HepG2 (cell line): Measurements from ENCODE around the gene HABP4. TPM values are rescaled to one million over a fixed set of nuclear protein-coding genes. Genes with fewer than 3 reads are reported as not detected.

Experiments used
- ATAC-seq: fragments of 200-7000 bp; cut with Tn5 transposase; 3 replicates; pipeline ENCODE4 v1.9.1; 2020; ENCODE audit warnings: mild to moderate bottlenecking, moderate library complexity
- BruUV-seq: library from RNA; stranded (reverse); fragments of 400-500 nt; replicated peaks from 2 replicates; lab custom pipeline; 2021; lab: Mats Ljungman, UMichigan
- CTCF ChIA-PET: fragments of 300-600 bp; formaldehyde crosslinking; extraction: SDS; loops from one replicate; lab custom pipeline; 2021; ENCODE audit warnings: low total read pairs, inconsistent platforms, low intra/inter-chr PET ratio; lab: Yijun Ruan, JAX
- POLR2A ChIA-PET: fragments of 350-600 bp; sonication (Branson Sonifier 250); formaldehyde crosslinking; loops from one replicate; lab custom pipeline; 2020; ENCODE audit warnings: antibody characterized with exemption, inconsistent platforms; lab: Yijun Ruan, JAX
- DNase-seq: peaks from one replicate; pipeline ENCODE4 v3.0.0-alpha.2; 2015; ENCODE audit warnings: low spot score
- FAIRE-seq: peaks from 3 replicates; lab custom pipeline; 2011; peaks lifted over from hg19 to GRCh38; lab: Jason Lieb, UNC
- H2AFZ ChIP-seq: one replicate; pipeline ENCODE4 v1.6.1; 2011; ENCODE audit warnings: low read length, inconsistent platforms
- H3K27ac ChIP-seq: fragments of 300-600 bp; 3 replicates; pipeline ENCODE4 v1.8.0; 2011; ENCODE audit warnings: mixed run types, mild to moderate bottlenecking, mixed read lengths, low read length, inconsistent platforms; ENCODE audit not compliant: insufficient read depth; ENCODE audit errors: extremely low read length
- H3K27me3 ChIP-seq, 2 experiments: fragments of 200-600 bp in 1 of 2; 2 replicates in 1 of 2; 3 replicates in 1 of 2; pipeline versions ENCODE4 v1.6.0 to v1.8.0; 2011; ENCODE audit warnings: low read length in 2 of 2, mild to moderate bottlenecking in 2 of 2, moderate library complexity in 2 of 2, inconsistent platforms in 1 of 2; ENCODE audit not compliant: insufficient read depth in 2 of 2, control insufficient read depth in 1 of 2
- H3K36me3 ChIP-seq, 2 experiments: fragments of 200-600 bp in 1 of 2; replicated peaks in 1 of 2; 2 replicates in 1 of 2; 3 replicates in 1 of 2; pipeline versions ENCODE4 v1.5.1 to v1.8.0; 2011; ENCODE audit warnings: low read length in 2 of 2, inconsistent platforms in 1 of 2; ENCODE audit not compliant: insufficient read depth in 2 of 2, control insufficient read depth in 1 of 2
- H3K4me1 ChIP-seq: 2 replicates; pipeline ENCODE4 v1.5.1; 2012; ENCODE audit warnings: low read length, inconsistent platforms; ENCODE audit not compliant: insufficient read depth
- H3K4me2 ChIP-seq: 2 replicates; pipeline ENCODE4 v1.6.0; 2011; ENCODE audit warnings: low read depth, low read length, inconsistent platforms
- H3K4me3 ChIP-seq, 3 experiments: fragments of 200-600 bp in 1 of 3; sonication (generic), shearing (Covaris generic) in 1 of 3; replicated peaks in 1 of 3; 2 replicates each; pipeline ENCODE4 v1.5.1; 2011 to 2016; ENCODE audit warnings: low read length in 3 of 3, inconsistent platforms in 2 of 3, low read depth in 2 of 3, mild to moderate bottlenecking in 2 of 3, control low read depth in 1 of 3, mixed read lengths in 1 of 3; ENCODE audit not compliant: insufficient read depth in 1 of 3
- H3K79me2 ChIP-seq: one replicate; pipeline ENCODE4 v1.6.1; 2011; ENCODE audit warnings: low read length, inconsistent platforms; ENCODE audit not compliant: insufficient read depth
- H3K9ac ChIP-seq: 2 replicates; pipeline ENCODE4 v1.6.0; 2011; ENCODE audit warnings: mild to moderate bottlenecking, low read depth, low read length, inconsistent platforms; ENCODE audit not compliant: insufficient read depth
- H3K9me3 ChIP-seq: 2 replicates; pipeline ENCODE4 v1.5.1; 2012; ENCODE audit warnings: mild to moderate bottlenecking, low read length
- H4K20me1 ChIP-seq: 2 replicates; pipeline ENCODE4 v1.6.0; 2011; ENCODE audit warnings: inconsistent platforms, mild to moderate bottlenecking, low read length, moderate library complexity; ENCODE audit not compliant: insufficient read depth
- ATRX ChIP-seq: sonication (generic); formaldehyde crosslinking; IDR thresholded peaks from 2 replicates; pipeline ENCODE4 v1.4.0; 2020; ENCODE audit warnings: missing genetic modification reagents, borderline replicate concordance
- CEBPB ChIP-seq: IDR thresholded peaks from 2 replicates; pipeline ENCODE4 v1.6.1; 2011; ENCODE audit warnings: low read depth, low read length, improper control_type of control experiment, borderline replicate concordance
- ERF ChIP-seq: IDR thresholded peaks from 2 replicates; pipeline ENCODE4 v1.6.1; 2018; ENCODE audit warnings: missing biosample characterization, missing genetic modification reagents
- GRHL1 ChIP-seq: sonication (generic); formaldehyde crosslinking; conservative IDR thresholded peaks from 2 replicates; pipeline ENCODE4 v1.8.0; 2022; ENCODE audit warnings: missing genetic modification reagents
- MLLT10 ChIP-seq: sonication (generic); formaldehyde crosslinking; IDR thresholded peaks from 2 replicates; pipeline ENCODE4 v1.4.0; 2020; ENCODE audit warnings: missing genetic modification reagents
- MNT ChIP-seq: fragments of 450-650 bp; IDR thresholded peaks from 2 replicates; pipeline ENCODE4 v1.6.1; 2016
- PRMT3 ChIP-seq: sonication (generic); formaldehyde crosslinking; IDR thresholded peaks from 2 replicates; pipeline ENCODE4 v1.8.1; 2022; ENCODE audit warnings: low read depth, mild to moderate bottlenecking, moderate library complexity, missing genetic modification reagents, borderline replicate concordance
- ZNF142 ChIP-seq: sonication (generic); formaldehyde crosslinking; IDR thresholded peaks from 2 replicates; pipeline ENCODE4 v1.4.0; 2020; ENCODE audit warnings: missing genetic modification reagents
- ZNF17 ChIP-seq: sonication (generic); formaldehyde crosslinking; IDR thresholded peaks from 2 replicates; pipeline ENCODE4 v1.5.0; 2020; ENCODE audit warnings: mild to moderate bottlenecking, missing genetic modification reagents
- ZNF33B ChIP-seq: sonication (generic); formaldehyde crosslinking; IDR thresholded peaks from 2 replicates; pipeline ENCODE4 v1.5.1; 2020; ENCODE audit warnings: mild to moderate bottlenecking, missing genetic modification reagents
- ZNF354B ChIP-seq: sonication (generic); formaldehyde crosslinking; IDR thresholded peaks from 2 replicates; pipeline ENCODE4 v1.8.0; 2022; ENCODE audit warnings: mild to moderate bottlenecking, missing genetic modification reagents
- ZNF367 ChIP-seq: sonication (generic); formaldehyde crosslinking; IDR thresholded peaks from 2 replicates; pipeline ENCODE4 v1.4.0; 2020; ENCODE audit warnings: missing genetic modification reagents, borderline replicate concordance
- ZNF546 ChIP-seq: sonication (generic); formaldehyde crosslinking; conservative IDR thresholded peaks from 2 replicates; pipeline ENCODE4 v1.8.1; 2023; ENCODE audit warnings: mild to moderate bottlenecking, missing genetic modification reagents
- ZNF563 ChIP-seq: sonication (generic); formaldehyde crosslinking; IDR thresholded peaks from 2 replicates; pipeline ENCODE4 v1.8.0; 2022; ENCODE audit warnings: mild to moderate bottlenecking, moderate library complexity, missing genetic modification reagents
- ZNF839 ChIP-seq: sonication (generic); formaldehyde crosslinking; IDR thresholded peaks from 2 replicates; pipeline ENCODE4 v1.4.0; 2020; ENCODE audit warnings: missing genetic modification reagents, mild to moderate bottlenecking, borderline replicate concordance
- WGBS: methylation state at CpG from one replicate; pipeline ENCODE4 v1.1.6; 2017; ENCODE audit warnings: low lambda C conversion rate; 5-methylcytosine and 5-hydroxymethylcytosine counted together
- in situ Hi-C: cut with HindIII; loops from 2 replicates; pipeline ENCODE4 v1.10.0; 2017; ENCODE audit warnings: low pct_unique_long_range_greater_than_20kb; ENCODE audit not compliant: extremely low pct_ligation_motif_present
- intact Hi-C: fragments of 100-400 bp; cut with micrococcal nuclease; formaldehyde crosslinking; loops from one replicate; pipeline ENCODE4 v1.10.0; 2022; ENCODE audit not compliant: unreplicated experiment
- polyA plus RNA-seq, 8 experiments: library from polyadenylated mRNA; depleted of rRNA in 3 of 8; stranded (reverse) in 7 of 8; unstranded in 1 of 8; fragments of >200 nt; fragmentation: Illumina TruSeq in 4 of 8; extraction: Trizol in 4 of 8; gene quantifications; 2 replicates each; pipeline versions ENCODE4 v1.2.1 to v1.2.3, GENCODE V29; 2011 to 2016; ENCODE audit warnings: low read depth in 4 of 8, missing spikeins in 1 of 8, mixed read lengths in 1 of 8; ENCODE audit not compliant: insufficient read depth in 1 of 8
- total RNA-seq, 5 experiments: library from RNA; depleted of rRNA; stranded (reverse); fragments of >200 nt; fragmentation: Illumina TruSeq; extraction: Trizol; gene quantifications; 2 replicates each; pipeline ENCODE4 v1.2.3, GENCODE V29; 2016; ENCODE audit warnings: low read depth in 1 of 5

Gene HABP4
- total and polyA plus RNA-seq, 2 of the 13 experiments (the other 11 are each of a cell fraction or from before 2014, with no cell fraction given), result 14.3 to 26.6 TPM

GRCh38 chr9:96457266-96457665, 7.3 kb downstream of the HABP4 start:
- Histone ChIP-seq H3K4me3 (no peak overlapping the region), H3K4me1 (peaks cover 42% of the 10 kb centered on the region), H3K4me2 (no peak overlapping the region), H2AFZ (no peak overlapping the region), H4K20me1 (peaks cover 13% of the 10 kb centered on the region; the same call in 1 of the 2 replicates), H3K9me3 (no peaks in the 10 kb centered on the region), H3K27ac (no peak overlapping the region), H3K36me3 (peaks cover 6% of the 10 kb centered on the region in 2 experiments; a peak in 4 of 5 replicates), H3K9ac (no peak overlapping the region), H3K27me3 (no peaks in the 10 kb centered on the region), H3K79me2 (peaks cover 27% of the 10 kb centered on the region)
- ATAC-seq (no peak), DNase-seq (no peak), FAIRE-seq (no peak)
- BruUV-seq, result no TSS peak
- ChIA-PET CTCF (no interaction called here), POLR2A (no interaction called here)
- TF ChIP-seq ZNF546 (CRISPR knock-in tag), result no peak
- no peak for TF ChIP-seq ZNF563 (CRISPR knock-in tag)
- no peak for TF ChIP-seq ATRX (CRISPR knock-in tag)
- TF ChIP-seq ZNF142 (CRISPR knock-in tag), result no peak
- no peak for TF ChIP-seq ZNF367
- TF ChIP-seq ZNF33B (CRISPR knock-in tag), result no peak
- no peak for TF ChIP-seq CEBPB
- TF ChIP-seq ZNF17 (CRISPR knock-in tag), result no peak
- TF ChIP-seq MNT, result no peak
- TF ChIP-seq GRHL1 (CRISPR knock-in tag), result no peak
- no peak for TF ChIP-seq MLLT10 (CRISPR knock-in tag)
- TF ChIP-seq ZNF839 (CRISPR knock-in tag), result no peak
- TF ChIP-seq ERF, result no peak
- no peak for TF ChIP-seq ZNF354B
- TF ChIP-seq PRMT3 (CRISPR knock-in tag), result no peak
- WGBS, result 93% methylated on average over 4 of the region's 4 CpGs
- in situ Hi-C loops, result no loop called here
- intact Hi-C loops, result no loop called here
